Measurements from ENCODE around the gene ATP1A4. TPM values are rescaled to one million over a fixed set of nuclear protein-coding genes. Genes with fewer than 3 reads are reported as not detected.

ATP1A4 gene
- total and polyA plus RNA-seq, 10 of the 15 experiments (the other 5 are each of a cell fraction or from before 2014, with no cell fraction given), result 0.31 to 1.0 (median 0.54) TPM

DNA sequence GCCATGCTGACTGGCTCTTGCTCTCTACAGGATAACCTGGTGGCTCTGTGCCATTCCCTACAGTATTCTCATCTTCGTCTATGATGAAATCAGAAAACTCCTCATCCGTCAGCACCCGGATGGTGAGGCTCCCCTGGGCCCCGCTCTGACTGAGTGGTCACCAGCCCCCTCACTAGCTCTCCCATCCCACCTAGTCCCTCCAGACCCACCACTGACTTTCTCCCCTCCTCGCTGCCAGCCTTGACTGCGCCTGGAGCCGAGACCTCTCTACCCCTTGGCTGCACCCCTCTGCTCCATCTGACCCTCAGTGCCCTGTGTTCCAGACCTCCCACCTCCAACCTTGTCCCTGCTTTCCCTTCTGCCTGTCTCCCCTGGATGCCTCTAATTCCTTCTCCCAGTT is 34.8 kb downstream of the ATP1A4 start (continued):
- no peak for TF ChIP-seq ZBTB11 (CRISPR knock-in tag; IDR thresholded peaks at IDR 0.05)

GRCh38 chr1:160186729-160187128 is 35.3 kb downstream of the ATP1A4 start:
- ChIA-PET CTCF (interaction anchor here (0.7 to 8.7 kb wide), 8 partner anchors 18 to 190 kb away, joined by 3 to 273 read pairs (median 4); no protein-coding TSS in a partner anchor), POLR2A (no interaction called here), SMC1A (ENCODE audit: uncharacterized antibody, unreplicated experiment) (interaction anchor here (1.0 to 1.1 kb wide), 2 partner anchors 16 to 43 kb away, joined by 3 read pairs; no protein-coding TSS in a partner anchor), RAD21 (ENCODE audit: unreplicated experiment) (interaction anchor here (1.0 to 2.2 kb wide), 2 partner anchors 65 to 105 kb away, joined by 4 to 8 read pairs; no protein-coding TSS in a partner anchor)
- 14% methylated on average over 2 of the region's 2 CpGs for WGBS (ENCODE audit: insufficient coverage, insufficient replicate concordance, low lambda C conversion rate, missing lambda C conversion rate)
- BruUV-seq (replicated peaks), result no TSS peak
- no peaks in the 10 kb centered on the region for H3K79me2 ChIP-seq (ENCODE audit: control insufficient read depth, insufficient read depth, low read length)
- H3K4me3 ChIP-seq, result no peak overlapping the region
- no peaks in the 10 kb centered on the region; a peak in 1 of 4 replicates for H3K27me3 ChIP-seq (replicated peaks in 1 of 2; ENCODE audit: control insufficient read depth in 2 of 2, insufficient read depth in 2 of 2, low read length in 1 of 2)
- H3K9me3 ChIP-seq (replicated peaks; ENCODE audit: control insufficient read depth, insufficient read depth, low read length), result no peaks in the 10 kb centered on the region
- no peak overlapping the region for H3K27ac ChIP-seq (ENCODE audit: control insufficient read depth, insufficient read depth)
- ATAC-seq (no peak), DNase-seq (ENCODE audit: low read depth, low spot score) (no peak), FAIRE-seq (no peak)
- TF ChIP-seq SMARCA5 (IDR thresholded peaks at IDR 0.05) (no peak), MTA2 (IDR thresholded peaks at IDR 0.05; ENCODE audit: low read depth) (no peak), ZBTB33 (IDR thresholded peaks at IDR 0.05) (no peak), ZSCAN29 (IDR thresholded peaks at IDR 0.05) (no peak), IKZF2 (IDR thresholded peaks at IDR 0.05) (no peak), EP300 (IDR thresholded peaks at IDR 0.05; ENCODE audit: borderline replicate concordance in 1 of 2, control insufficient read depth in 1 of 2, low read depth in 2 of 2, low read length in 2 of 2) (no peak), KLF5 (IDR thresholded peaks at IDR 0.05; ENCODE audit: partially characterized antibody) (no peak), STAT3 (IDR thresholded peaks at IDR 0.05; ENCODE audit: low read depth, low read length) (no peak), SUPT20H (IDR thresholded peaks at IDR 0.05; ENCODE audit: borderline replicate concordance, control insufficient read depth, low read depth, low read length) (no peak)
- TF ChIP-seq, protein P1, sequence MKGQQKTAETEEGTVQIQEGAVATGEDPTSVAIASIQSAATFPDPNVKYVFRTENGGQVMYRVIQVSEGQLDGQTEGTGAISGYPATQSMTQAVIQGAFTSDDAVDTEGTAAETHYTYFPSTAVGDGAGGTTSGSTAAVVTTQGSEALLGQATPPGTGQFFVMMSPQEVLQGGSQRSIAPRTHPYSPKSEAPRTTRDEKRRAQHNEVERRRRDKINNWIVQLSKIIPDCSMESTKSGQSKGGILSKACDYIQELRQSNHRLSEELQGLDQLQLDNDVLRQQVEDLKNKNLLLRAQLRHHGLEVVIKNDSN (IDR thresholded peaks at IDR 0.05; ENCODE audit: borderline replicate concordance, extremely low read length, insufficient read depth, low read depth, low read length), result no peak
- TF ChIP-seq, protein P2, sequence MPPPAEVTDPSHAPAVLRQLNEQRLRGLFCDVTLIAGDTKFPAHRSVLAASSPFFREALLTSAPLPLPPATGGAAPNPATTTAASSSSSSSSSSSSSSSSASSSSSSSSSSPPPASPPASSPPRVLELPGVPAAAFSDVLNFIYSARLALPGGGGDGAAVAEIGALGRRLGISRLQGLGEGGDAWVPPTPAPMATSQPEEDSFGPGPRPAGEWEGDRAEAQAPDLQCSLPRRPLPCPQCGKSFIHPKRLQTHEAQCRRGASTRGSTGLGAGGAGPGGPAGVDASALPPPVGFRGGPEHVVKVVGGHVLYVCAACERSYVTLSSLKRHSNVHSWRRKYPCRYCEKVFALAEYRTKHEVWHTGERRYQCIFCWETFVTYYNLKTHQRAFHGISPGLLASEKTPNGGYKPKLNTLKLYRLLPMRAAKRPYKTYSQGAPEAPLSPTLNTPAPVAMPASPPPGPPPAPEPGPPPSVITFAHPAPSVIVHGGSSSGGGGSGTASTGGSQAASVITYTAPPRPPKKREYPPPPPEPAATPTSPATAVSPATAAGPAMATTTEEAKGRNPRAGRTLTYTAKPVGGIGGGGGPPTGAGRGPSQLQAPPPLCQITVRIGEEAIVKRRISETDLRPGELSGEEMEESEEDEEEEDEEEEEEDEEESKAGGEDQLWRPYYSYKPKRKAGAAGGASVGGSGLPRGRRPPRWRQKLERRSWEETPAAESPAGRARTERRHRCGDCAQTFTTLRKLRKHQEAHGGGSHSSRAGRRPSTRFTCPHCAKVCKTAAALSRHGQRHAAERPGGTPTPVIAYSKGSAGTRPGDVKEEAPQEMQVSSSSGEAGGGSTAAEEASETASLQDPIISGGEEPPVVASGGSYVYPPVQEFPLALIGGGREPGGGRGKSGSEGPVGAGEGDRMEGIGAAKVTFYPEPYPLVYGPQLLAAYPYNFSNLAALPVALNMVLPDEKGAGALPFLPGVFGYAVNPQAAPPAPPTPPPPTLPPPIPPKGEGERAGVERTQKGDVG (CRISPR knock-in tag; IDR thresholded peaks at IDR 0.05), result no peak
- intact Hi-C loops (cut with micrococcal nuclease; ENCODE audit: unreplicated experiment), result no loop called here
- no peak overlapping the region for H3K4me2 ChIP-seq (ENCODE audit: control insufficient read depth, insufficient read depth)
- H3K9ac ChIP-seq (ENCODE audit: control insufficient read depth, insufficient read depth, low read length), result no peak overlapping the region
- no peaks in the 10 kb centered on the region for H3K36me3 ChIP-seq (ENCODE audit: control insufficient read depth in 2 of 2, insufficient read depth in 2 of 2, low read length in 1 of 2)
- in situ Hi-C loops (cut with MboI), result no loop called here
- no peak overlapping the region for H2AFZ ChIP-seq (ENCODE audit: control insufficient read depth, low read depth, low read length)
- H4K20me1 ChIP-seq (ENCODE audit: control insufficient read depth, insufficient read depth), result no peaks in the 10 kb centered on the region
- H3K4me1 ChIP-seq (ENCODE audit: control insufficient read depth, insufficient read depth, low read length), result peaks cover 4% of the 10 kb centered on the region; the same call in 1 of the 2 replicates
